ENCODE results near the gene NDUFB3.
"Not testable (repeated sequence)": the region's sequence is repeated elsewhere in the genome, so short reads cannot be mapped to it uniquely, and the experiment has no call there.

Gene NDUFB3

DNA sequence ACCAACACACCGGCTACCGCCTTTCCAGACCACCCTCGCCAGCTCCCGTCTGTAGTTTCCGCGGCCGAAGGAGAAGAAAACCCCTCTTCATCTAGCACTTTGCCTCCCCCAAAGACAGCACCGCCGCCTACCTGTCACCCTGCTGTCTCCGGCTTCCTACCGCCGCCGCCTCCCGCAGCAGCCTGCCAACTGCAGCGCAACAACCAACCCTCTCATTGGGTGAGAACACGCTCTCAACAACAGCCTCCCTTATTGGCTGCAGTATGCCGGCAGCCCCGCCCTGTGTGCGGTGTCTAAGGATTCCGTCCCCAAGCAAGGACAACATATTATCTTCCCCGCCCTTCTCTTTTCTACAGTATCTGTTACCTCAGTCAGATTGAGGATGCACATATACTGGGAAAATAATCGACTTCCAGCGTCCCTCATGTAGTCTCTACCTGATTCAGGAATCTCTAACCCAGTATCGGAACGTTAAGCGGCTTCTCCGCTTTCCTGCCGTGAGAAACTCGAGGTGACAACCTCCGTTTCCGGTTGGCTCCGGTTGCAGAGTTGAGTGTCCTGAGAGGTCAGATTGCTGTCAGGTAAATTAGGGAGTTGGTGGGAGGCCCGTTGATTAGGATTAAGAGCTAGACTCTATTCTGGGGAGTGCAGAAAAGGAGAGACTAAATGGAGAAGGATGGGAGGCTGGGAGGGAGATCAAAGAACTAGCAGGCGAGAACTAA, at the start of gene NDUFB3, which contains the start of gene HYCC2:
NDUFB3 (plus strand) TSS at position 523 of the 722 bp plus-strand sequence. CDS start 6,882 bp downstream, outside the sequence.
HYCC2 (minus strand) TSS at position 193 of the 722 bp plus-strand sequence. CDS start 47,662 bp downstream, outside the sequence.
- DNase-seq (ENCODE audit: low read depth in 2 of 2) = peak; percentile 80 to 82

DNA sequence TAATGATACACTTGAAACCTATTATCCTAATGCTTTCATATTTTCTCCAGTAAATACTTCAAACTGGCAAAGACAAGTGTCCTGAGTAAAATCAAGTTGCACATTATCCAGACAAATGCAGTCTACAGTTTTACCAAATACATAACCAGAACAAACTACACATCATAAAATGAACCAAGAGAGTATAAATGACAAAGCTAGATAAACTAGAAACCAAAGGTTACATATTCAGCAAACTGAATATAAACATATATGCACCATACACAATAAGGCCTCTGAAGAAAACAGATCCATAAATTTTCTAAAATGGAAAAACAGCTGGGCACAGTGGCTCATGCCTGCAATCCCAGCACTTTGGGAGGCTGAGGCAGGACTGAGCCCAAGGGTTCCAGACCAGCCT, 47.3 kb upstream of the NDUFB3 start:
- DNase-seq (ENCODE audit: low read depth in 2 of 2) = no peak

DNA sequence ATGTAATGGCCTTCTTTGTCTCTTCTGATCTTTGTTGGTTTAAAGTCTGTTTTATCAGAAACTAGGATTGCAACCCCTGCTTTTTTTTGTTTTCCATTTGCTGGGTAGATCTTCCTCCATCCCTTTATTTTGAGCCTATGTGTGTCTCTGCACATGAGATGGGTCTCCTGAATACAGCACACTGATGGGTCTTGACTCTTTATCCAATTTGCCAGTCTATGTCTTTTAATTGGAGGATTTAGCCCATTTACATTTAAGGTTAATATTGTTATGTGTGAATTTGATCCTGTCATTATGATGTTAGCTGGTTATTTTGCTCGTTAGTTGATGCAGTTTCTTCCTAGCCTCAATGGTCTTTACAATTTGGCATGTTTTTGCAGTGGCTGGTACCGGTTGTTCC, 37.4 kb upstream of the NDUFB3 start:
- not testable (repeated sequence) for DNase-seq (ENCODE audit: low read depth in 2 of 2)

DNA sequence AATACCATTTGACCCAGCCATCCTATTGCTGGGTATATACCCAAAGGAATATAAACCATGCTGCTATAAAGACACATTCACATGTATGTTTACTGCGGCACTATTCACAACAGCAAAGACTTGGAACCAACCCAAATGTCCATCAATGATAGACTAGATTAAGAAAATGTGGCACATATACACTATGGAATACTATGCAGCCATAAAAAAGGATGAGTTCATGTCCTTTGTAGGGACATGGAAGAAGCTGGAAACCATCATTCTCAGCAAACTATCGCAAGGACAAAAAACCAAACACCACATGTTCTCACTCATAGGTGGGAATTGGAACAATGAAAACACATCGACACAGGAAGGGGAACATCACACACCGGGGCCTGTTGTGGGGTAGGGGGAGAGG, 33.4 kb upstream of the NDUFB3 start:
- not testable (repeated sequence) for DNase-seq (ENCODE audit: low read depth in 2 of 2)

DNA sequence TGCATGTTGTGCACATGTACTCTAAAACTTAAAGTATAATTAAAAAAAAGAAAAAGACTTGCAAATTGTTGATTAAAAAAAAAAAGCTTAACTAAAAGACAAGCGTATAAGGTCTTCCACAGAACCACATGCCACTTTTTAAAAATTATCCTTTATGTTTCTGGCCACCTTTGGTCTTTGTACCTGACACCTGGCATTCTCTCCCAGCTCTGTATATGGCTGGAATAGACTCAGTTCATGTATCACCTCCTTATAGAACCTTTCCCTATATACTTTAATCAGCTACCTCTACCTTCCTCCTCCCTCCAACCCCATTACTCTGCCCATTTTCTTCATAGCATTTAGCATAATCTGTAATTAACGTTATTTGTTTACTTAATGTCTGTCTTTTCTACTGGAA, 32.9 kb upstream of the NDUFB3 start:
- no peak for DNase-seq (ENCODE audit: low read depth in 2 of 2)

DNA sequence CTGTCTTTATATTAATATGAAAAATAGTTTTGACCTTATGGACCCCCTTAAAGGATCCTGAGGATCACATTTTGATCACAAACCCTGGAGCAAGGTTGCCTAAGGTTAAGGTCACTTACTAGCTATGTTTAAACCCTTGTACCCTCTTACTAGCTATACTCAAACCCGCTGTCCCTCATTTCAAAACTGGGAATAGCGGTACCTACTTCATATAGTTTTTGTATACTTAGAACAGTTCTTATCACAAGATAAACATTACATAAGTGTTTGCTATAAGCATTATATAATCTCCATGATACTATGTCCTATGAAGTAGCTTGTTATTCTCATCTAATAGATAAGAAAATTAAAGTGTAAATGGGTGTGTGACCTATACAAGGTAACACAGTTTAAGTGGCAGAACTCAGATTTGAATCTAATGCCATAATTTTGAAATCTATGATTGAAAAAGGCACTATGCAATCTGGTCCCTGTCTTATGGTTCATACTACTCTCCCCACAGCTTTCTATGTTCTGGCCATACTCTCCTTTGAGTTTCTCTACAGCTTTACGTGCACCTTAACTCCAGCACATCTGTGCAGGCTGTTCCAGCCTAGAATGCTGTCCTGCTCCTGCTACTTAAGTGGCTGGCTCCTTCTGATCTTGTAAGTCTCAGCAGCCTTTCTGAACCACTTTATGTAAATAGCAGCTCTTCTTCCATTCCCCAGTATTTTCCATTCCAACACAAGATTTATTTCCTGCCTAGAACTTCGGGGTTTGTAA, 30.8 kb upstream of the NDUFB3 start:
- DNase-seq (ENCODE audit: low read depth in 2 of 2) = no peak

DNA sequence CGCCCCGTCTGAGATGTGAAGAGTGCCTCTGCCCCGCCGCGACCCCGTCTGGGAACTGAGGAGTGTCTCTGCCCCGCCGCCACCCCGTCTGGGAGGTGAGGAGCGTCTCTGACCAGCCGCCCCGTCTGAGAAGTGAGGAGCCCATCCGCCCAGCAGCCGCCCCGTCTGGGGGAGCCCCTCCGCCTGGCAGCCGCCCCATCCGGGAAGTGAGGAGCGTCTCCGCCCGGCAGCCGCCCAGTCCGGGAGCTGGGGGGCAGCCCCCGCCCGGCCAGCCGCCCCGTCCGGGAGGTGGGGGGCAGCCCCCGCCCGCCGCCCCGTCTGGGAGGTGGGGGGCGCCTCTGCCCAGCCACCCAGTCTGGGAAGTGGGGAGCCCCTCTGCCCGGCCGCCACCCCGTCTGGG, 29.4 kb upstream of the NDUFB3 start:
- not testable (repeated sequence) for DNase-seq (ENCODE audit: low read depth in 2 of 2)

DNA sequence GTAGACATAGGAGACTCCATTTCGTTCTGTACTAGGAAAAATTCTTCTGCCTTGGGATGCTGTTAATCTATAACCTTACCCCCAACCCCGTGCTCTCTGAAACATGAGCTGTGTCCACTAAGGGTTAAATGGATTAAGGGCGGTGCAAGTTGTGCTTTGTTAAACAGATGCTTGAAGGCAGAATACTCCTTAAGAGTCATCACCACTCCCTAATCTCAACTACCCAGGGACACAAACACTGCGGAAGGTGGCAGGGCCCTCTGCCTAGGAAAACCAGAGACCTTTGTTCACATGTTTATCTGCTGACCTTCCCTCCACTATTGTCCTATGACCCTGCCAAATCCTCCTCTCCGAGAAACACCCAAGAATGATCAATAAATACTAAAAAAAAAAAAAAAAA, 28.8 kb upstream of the NDUFB3 start:
- DNase-seq (ENCODE audit: low read depth in 2 of 2) = not testable (repeated sequence)

DNA sequence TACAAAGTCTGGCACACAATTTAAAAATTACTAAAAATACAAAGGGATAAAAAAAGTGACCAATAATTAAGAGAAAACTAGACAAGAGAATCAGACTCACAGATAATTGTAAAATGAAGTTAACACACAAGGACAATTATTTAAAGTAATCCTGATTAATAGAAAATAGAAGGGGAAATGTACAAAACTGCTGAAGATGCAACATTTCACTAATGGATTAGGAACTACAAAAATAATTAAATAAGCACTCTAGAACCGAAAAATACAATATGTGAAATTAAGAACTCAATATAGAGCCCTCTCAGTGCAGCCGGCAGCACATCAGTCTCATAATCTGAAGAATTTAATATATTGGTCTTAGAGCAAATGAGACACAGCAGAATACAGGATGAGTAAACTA, 24.9 kb upstream of the NDUFB3 start:
- no peak for DNase-seq (ENCODE audit: low read depth in 2 of 2)

DNA sequence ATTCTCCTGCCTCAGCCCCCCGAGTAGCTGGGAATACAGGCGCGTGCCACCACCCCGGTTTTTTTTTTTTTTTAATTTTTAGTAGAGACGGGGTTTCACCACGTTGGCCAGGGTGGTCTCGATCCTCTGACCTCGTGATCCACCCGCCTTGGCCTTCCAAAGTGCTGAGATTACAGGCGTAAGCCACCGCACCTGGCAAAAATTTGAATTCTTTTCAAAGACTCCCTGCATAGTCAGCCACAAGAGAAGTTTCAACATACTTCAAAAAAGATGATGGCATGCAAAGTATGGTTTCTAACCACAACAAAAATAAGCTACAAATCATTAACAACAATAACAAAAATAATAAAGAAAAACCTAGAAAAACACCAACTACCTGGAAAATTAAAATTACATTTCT, 22.3 kb upstream of the NDUFB3 start:
- no peak for DNase-seq (ENCODE audit: low read depth in 2 of 2)

DNA sequence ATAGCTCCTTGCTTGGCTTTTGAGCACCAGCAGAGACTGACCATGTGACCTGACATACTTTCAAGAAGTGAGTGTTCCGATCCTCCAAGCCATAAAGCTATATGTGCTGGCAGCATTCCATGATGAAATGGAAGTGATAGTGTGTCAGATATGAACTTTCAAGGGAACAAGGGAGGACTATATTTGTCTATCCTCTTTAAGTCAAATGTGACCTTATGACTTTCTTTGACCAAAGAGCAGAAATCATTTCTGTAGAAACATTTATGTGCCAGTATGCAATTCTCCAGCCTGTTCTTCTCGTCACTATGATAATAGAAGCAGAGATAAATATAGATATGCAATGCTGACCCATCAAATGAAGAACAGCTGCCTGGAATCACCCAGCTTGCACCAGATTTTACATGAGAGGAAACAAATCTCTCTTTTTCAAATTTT, 14.7 kb upstream of the NDUFB3 start:
- DNase-seq (ENCODE audit: low read depth in 2 of 2) = no peak

DNA sequence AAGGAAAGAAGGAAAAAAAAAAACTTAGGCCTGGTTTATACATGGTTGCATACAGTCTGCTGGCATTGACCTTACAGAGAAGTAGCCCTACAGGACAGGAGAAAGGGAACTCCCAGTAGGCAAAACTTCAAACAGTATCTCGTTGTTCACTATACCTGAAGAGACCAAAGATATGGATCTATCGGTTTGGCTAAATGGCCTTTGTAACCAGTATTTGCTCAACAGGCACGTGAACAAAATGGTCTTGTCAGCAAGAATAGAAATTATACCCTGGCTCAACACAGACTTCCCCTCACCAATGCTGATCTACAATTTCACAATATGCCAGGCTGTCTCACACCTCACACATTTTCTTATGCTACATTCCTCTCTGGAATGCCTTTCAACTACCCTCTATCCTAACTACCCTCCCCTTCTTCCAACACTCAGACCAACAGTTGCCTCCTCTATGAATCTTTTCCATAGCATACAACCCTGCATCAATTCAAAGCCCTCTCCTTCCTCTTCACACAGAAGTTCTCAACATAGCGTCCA, 14.0 kb upstream of the NDUFB3 start:
- no peak for DNase-seq (ENCODE audit: low read depth in 2 of 2)

DNA sequence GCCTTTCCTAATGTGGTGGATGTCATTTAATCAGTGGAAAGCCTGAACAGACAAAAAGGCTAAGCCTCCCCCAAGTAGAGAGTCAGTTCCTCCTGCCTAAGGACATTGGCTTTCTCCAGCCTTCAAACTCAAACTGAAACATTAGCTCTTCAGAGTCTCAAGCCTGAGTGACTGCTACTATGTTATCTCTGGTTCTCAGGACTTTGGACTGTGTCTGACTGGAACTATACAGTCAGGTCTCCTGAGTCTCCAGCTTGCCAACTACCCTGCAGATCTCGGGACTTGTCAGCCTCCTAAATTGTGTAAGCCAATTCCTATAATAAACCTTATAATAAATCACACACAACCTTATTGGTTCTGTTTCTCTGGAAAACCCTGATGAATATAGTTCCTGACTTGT, 12.9 kb upstream of the NDUFB3 start:
- no peak for DNase-seq (ENCODE audit: low read depth in 2 of 2)

DNA sequence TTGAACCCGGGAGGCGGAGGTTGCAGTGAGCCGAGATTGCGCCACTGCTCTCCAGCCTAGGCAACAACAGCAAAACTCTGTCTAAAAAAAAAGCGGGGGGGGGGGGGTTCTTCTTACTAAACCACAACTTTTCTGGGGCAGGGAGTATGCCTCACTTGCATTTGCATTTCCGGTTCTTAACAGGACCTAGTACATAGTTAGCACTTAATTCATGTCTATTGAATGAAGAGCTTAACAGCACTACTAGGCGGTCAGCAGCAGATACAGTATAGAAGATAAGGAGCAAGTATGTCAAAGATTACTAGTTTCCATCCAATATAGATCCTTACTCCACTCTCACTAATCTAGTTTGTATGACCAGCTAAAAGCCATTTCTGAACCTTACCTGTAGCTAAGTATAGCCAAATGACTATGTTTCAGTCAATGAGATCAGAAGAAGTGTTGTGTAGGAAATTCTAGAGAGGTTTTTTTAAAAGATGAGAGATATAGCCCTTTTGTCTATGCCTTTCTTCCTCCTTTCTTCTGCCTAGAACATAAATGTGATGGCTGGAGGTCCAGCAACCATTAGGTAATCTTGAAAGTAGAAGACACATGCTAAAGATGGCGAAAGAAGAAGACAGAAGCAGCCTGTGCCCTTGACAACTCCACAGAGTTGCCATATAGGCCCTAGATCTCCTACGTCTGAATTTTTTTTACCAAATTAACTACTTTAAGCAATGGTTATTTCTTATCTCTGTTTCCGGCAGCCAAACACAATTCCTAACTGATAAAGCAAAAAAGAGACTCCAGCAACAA, 11.6 kb upstream of the NDUFB3 start:
- no peak for DNase-seq (ENCODE audit: low read depth in 2 of 2)

DNA sequence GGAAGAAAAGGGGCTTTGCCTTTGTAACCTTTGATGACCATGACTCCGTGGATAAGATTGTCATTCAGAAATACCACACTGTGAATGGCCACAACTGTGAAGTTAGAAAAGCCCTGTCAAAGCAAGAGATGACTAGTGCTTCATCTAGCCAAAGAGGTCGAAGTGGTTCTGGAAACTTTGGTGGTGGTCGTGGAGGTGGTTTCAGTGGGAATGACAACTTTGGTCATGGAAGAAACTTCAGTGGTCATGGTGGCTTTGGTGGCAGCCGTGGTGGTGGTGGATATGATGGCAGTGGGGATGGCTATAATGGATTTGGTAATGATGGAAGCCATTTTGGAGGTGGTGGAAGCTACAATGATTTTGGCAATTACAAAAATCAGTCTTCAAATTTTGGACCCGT, 8.3 kb upstream of the NDUFB3 start:
- DNase-seq (ENCODE audit: low read depth in 2 of 2) = peak in 1 of 2 donors; percentile 40

DNA sequence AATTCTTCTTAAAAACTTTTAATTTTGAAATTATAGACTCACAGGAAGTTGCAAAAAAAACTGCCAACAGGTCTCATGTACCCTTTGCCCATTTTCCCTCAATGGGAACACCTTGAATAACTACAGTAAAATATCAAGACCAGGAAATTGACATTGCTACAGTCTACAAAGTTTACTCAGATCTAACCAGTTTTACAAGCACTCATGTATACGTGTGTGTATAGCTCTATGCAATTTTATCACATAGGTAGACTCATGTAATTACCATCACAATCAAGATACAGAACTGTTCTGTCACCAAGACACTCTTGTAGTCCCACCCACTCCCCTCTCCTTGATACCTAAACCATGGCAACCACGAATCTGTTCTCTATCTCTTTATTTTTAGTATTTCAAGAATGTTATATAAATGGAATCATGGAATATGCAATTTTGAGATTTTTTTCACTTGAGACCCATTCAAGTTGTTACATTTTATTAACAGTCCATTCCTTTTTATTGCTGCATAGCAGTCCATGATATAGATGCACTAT, 6.9 kb upstream of the NDUFB3 start:
- DNase-seq (ENCODE audit: low read depth in 2 of 2) = no peak

DNA sequence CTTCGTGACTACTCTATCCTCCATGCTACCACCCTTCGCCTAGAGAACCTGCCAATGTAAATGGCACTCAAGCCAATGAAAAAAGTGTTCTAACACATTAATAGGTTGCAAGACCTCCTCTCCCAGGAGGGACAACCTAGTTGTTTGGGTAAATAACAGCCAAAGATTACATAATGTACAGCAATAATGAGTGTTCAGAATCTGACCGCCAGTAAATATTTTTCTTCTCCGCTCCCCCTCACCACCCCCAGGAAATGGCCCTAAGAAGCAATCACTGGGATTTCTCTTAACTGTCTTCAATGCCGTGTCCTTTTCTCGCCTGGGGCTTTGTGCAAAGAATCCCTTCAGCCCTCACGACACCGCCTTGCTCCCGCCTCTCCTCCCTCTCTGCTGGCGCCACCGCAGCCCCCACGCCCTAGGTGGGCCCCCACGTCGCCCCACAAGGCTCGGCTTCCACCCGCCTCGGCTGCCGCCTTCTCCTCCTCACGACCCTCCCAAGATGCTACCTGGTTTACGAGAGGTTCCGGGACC, 788 bp upstream of the NDUFB3 start:
- no peak for DNase-seq (ENCODE audit: low read depth in 2 of 2)

DNA sequence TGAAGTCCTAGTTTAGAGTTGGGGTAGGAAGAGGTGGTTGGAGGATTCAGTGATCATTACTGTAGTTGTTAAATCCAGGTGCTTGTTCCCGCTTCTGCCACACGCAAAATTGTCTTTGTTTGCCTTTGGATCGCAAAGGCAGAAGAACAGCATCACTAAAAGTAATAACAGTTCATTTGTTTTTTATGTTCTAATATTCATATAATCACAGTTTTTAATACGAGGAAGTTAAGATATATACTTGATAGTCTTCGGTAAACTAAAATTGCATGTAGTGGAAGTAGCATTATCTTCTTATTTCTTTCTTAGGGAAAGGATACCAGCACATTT, 365 bp downstream of the NDUFB3 start:
- no peak for DNase-seq (ENCODE audit: low read depth in 2 of 2)

DNA sequence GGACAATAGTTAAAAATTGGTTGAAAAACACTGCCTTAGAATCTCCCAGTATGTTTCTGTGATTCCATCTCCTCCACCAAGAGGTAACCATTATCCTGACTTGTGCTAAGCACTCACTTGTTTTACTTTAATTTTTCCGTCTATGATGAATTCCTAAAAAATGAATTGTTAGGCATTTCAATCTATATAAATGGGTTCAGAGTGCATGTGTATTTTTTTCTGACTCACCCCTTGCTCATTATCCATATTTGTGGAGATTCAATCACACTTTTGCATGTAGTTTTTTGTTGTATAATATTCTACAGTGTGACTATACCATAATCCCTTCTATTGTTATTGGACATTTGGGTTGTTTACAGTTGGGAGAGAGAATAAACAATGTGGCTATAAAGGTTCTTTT, 1.3 kb downstream of the NDUFB3 start:
- no peak for DNase-seq (ENCODE audit: low read depth in 2 of 2)

DNA sequence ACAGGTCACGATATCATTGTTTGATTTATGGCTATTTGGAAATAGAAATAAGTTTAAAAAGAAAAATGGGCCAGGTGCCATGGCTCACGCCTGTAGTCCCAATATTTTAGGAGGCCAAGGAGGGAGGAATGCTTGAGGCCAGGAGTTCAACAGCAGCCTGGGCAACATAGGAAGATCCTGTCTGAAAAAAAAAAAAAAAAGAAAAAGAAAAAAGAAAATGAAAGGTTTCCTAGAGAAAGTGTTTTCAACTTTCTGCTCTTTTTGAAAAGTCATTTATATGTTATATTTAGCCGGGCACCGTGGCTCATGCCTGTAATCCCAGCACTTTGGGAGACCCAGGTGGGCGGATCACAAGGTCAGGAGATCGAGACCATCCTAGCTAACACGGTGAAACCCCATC, 3.2 kb downstream of the NDUFB3 start:
- no peak for DNase-seq (ENCODE audit: low read depth in 2 of 2)

DNA sequence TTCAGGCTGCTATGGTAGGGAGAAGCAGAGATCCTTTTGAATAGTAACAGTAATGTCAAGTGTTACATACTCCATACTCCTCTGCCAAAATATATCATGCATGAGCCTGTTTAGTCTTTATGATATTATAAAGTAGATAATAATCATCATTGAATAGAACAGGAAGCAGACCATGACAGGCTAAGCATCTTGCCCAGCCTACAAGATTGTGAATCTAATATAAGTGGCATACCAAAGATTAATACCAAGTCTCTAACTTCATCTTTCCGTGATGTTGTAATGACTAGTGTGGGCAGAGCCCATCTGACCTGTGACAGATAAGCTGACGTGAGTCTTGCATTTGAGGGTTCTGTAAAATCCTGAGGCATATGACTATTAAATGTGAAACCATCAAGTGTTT, 13.1 kb downstream of the NDUFB3 start:
- DNase-seq (ENCODE audit: low read depth in 2 of 2) = no peak

DNA sequence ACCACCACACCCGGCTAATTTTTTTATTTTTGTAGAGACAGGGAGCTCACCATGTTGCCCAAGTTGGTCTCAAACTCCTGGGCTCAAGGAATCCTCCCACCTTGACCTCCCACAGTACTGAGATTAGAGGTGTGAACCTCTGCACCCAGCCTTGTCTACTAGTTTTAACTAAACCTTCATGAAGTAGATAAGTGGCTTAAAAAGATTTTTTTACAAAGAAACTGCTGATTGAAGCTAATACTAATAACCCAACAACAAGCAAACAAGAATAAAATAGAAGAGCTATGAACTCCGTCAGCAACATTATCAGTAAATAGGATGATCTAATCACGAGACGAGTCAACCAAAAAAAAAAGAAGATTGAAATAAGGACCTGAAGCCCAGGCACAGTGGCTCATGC, 18.8 kb downstream of the NDUFB3 start:
- DNase-seq (ENCODE audit: low read depth in 2 of 2) = no peak

Data from activated CD4-positive, alpha-beta T cell treated with anti-CD3 and anti-CD28 coated beads for 24 hours (primary cell).